GM19455 (cell line): Measurements from ENCODE around the gene RHBDF2.

Experiments
- ATAC-seq: cut with Tn5 transposase; IDR thresholded peaks from one replicate; pipeline ENCODE4 v1.9.1; 2021; ENCODE audit not compliant: unreplicated experiment

The RHBDF2 gene

DNA sequence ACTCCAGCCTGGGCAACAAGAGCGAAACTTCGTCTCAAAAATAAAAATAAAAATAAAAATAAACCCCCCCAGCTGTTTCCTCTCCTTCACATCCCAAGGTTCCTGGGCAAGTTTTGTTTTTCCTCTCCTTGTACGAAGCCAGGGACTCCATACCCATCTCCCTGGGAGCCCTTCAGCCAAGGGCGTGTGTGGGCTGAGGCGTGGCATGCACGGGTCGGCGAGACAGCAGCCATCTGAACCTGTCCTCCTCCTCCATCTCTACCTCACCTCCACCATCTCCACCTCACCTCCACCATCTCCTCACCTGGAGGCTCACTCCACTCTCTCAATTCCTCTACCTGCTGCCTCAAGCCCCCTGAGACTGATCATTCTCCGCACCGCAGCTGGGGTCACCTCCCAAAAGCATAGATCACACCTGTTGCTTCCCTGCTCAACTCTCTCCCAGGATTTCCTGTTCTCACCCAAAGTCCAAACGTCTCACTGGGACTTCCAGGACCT, 16.9 kb downstream of the RHBDF2 start:
- no peak for ATAC-seq

DNA sequence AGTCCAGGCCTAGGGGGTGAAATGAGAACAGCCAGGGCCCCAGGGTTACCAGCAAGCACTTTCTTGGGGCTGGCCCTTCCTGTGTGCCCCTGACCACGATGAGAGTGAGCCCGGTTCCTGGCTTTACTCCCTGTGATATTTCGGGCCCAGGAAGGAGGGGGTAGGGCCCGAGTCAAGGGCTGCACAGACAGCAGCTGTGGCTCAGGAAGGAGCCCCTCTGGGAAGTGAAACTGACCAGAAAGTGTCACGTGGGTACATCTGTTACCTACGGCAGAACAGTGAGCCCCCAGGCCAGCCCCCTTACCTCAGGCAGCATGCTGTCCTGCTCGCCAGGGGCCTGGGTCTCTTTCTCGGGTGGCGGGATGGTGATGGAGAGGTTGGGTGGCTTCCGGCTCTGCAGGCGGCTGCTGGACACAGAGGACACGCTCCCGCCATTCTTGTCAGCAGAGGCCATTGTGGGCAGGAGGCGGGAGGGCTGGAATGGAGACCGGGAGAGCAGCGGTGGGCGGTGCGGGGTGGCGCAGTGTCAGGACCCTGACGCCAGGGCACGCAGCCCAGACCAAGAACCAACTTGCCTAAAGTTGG, 20.1 kb downstream of the RHBDF2 start:
- peak; percentile 71 for ATAC-seq

DNA sequence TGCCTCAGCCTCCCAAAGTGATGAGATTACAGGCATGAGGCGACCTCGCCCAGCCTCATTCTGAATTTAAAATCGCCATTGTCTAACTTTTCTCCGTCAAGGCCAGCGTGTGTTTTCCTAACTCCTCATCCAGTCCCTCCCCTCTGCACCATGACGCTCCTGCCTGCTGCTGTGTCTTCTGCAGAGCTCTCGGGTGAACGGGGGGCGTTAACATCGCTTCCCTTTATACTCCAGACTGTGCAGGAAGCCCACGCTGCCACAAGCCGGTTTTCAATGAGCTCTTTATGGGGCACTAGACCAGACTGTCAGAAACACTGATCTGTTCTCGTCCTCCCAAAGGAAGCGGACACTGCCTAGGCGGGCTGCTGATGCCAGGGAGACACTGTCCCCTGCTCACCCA, 20.6 kb downstream of the RHBDF2 start:
- ATAC-seq, result peak; percentile 11

DNA sequence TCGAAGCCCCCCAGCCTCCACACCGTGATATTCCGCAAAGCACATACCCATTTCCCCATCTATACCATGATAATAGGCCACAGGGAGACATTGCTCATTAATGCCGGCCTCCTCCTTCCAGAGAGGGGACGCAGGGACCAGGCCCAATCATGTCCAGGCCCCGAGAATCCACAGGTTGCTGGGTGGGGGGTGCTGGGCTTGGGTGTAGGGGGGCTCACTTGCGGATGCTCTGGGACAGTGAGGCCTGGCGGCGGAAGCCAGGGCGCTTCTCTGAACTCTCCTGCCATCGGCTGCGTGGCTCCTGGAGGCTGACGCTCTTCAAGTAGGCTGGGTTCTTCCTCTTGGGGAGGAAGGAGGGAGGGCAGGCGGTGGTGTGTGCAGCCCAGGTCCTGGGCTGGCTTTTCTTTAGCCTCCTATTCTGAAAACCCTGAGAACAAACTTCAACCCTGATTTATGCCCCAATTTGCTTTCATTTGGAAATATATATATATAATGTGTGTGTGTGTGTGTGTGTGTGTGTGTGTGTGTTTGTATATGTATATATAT, 21.6 kb downstream of the RHBDF2 start:
- no peak for ATAC-seq

DNA sequence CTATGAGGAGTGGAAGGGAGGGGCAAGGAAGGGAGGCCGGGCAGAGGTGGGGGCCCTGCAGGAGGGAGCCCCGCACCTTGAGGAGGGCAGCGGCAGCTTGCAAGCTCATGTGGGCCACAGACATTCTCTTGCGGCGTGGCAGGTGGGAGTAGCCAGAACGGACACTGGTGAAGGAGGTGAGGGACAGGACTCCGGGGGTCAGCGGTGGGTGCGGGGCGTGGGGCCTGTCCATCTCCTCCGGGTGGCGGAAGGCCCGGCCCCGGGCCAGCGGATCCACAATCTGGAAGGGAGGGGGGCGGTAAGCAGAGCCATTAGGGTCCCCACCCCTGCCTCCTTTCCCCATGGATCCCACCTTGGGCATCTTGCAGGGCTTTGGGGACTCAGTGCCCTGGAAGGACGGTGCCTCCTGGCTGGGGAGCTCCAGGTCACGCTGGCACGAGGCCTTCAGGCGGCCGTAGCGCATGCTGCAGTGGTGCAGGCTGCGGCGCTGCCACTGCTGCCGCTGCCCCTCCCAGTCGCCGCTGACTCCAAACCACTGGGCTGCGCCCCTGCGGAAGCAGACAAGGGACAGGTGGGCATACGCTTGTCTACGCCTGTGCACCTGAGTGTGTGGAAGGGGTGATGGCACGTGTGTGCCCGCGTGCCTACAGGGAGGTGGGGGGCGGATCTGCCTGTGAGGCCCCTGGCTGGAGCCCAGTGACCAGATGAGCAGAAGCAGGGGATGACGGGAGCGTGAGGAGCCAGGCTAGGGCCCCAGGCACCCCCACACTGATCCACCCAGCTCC, 22.3 kb downstream of the RHBDF2 start:
- ATAC-seq, result no peak

DNA sequence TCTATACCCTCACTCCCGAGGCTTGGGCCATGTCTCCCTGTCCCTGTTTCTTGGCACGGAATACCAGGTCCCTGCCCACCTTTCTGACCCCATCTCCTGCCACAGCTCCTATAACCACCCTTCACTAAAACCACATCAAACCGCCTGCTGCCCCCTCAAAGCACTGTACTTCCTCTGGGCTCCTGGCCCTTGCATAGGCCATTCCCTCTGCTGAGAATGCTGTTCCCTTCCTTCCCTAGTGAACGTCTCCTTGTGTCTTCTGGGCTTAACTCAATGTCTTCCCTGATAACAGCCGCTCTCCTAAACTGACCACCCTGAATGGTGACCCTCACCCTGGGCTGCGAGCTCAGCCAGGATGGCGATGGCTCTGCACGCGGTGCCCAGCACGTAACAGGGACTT, 23.1 kb downstream of the RHBDF2 start:
- no peak for ATAC-seq

DNA sequence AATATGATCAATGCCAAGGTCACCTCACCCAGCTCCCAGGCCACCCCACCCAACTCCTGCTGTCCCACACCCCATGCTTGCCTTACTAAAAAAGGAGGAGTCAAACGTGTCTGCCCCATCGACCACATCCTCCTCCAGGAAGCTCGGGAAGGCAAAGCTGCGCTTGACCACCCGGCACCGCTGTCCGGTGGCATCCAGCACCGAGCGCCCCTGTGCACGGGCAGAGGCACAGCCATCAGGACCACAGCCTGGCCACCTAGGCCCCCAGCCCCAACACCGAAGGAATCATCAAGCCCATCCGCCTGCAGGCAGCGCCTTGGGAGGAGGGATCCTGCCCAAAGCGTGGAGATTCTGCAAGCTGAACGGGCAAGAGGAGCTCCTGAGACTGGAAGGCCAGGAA, 23.6 kb downstream of the RHBDF2 start:
- ATAC-seq, result no peak

DNA sequence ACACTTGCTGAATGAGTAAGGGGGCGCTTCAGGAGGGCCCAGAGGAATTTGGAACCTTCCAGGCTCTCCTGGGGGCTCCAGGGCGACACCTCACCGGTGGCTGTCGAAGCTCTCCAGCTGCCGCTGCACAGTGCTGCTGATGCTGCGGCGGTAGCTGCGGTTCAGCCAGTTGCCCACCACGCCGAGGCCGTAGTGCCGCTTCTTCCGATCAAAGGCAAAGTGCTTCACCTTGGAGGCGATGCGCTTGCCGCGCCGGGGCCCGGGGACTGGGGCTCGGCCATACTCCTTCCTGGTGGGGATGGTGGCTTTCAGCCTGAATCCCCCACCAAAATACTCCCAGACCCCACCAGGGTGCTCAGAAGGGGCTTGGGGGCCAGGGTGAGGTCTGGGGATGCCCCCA, 24.5 kb downstream of the RHBDF2 start:
- ATAC-seq, result no peak

DNA sequence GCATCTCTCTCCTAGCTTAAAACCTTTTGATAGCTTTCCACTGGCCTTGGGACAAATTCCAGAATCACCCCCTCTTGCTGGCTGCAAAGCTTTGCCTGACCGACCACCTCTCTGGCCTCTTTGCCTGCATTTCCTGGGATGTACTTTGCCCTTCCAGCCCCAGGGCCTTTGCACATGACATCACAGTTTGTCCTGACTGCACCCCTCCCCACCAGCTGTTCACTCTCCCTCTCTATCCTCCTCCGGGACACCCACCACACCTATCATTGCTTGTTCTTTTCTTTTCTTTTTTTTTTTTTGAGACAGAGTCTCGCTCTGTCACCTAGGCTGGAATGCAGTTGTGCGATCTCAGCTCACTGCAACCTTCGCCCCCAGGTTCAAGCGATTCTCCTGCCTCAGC, 25.9 kb downstream of the RHBDF2 start:
- ATAC-seq, result no peak

DNA sequence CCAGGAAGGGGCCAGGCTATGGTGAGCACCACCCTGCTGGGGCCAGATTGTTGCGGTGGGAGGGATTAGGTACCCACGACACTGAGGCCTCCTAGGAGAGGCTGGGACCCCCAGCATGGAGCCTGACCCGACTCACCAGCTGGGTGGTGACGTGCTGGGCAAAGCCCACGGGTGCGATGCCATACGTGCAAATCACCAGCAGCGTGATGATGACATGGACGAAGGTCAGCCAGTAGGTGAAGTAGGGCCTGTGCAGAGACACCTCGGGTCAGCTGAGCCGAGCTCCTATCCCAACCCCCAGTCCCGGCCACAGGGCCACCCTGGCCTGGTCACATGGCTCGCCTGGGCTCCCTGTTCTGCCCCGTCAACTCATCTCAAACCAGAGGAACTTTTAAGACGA, 26.3 kb downstream of the RHBDF2 start:
- ATAC-seq, result no peak

DNA sequence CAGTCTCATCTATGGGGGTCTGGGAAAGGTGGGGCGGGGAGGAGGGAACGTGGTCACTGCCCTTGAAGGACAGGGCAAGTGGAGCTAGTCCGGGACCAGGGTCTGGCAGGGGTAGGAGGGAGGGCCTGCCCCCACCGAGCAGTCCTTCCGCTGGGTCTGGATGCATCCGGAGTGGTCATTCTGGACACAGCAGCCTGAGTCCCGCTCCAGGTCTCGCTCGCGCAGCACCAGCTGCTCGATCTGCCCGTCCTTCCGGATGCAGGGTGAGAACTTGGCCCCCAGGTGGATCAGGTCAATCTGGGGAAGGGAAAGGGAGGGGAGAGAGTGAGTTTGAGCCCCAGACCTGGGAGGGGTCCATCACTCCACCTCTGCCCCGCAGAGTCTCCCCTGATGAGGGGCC, 27.0 kb downstream of the RHBDF2 start:
- no peak for ATAC-seq

DNA sequence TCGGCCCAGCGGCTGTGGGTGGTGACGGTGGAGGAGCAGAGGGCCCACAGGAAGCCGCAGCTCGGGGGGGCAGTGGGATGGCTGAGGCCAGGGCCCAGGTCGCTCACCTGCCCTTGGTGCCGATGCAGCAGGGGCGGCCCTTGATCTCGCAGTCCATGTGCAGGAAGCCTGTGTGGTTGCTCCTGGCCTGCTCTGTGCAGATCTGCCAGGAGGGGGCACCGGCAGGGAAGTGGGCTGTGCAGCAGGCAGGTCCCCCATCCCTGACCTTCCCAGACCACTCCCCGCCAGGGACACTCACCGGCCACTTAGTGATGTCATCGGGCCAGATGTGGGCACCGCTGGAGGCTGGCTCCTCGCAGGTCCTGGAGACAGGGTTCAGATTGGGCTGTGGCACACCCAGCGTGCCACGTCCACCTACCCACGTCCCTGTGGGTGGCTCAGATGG, 27.7 kb downstream of the RHBDF2 start:
- ATAC-seq, result no peak

DNA sequence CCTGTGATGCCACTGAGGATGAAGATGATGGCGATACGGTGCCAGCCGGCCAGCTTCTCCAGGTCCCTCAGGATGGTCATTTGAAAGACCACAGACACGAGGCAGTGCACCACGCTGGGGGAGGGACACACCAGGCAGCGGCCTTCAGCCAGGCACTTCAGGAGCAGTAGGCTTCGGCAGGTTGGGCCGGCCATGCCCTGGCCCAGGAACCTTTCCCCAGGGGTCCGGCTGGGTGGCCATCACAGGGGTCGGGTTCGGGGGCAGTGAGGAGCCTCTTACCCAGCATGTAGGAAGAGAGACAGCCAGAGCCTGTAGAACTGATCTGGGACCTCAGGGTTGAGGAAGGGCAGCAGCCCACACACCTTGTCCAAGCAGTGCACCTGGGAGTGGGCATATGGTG, 28.5 kb downstream of the RHBDF2 start:
- no peak for ATAC-seq

DNA sequence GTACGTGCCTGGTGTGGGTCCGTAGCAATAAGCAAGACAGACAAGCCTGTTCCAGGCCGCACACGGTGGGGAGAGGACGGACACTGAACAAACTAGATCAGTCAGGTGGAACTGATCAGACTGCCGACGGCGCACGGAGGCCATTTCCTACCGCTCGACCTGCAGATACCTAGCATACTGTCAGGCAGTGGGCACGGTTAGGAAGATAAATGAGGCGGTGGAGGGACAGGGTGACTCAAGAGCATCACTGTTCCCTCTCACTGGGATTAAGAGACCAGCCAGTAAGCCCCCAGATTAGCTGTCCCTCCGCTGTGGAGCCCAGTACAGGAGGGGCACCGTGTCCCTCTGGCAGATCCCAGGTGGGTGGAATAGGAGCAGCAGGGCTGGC, 29.0 kb downstream of the RHBDF2 start:
- ATAC-seq, result no peak

DNA sequence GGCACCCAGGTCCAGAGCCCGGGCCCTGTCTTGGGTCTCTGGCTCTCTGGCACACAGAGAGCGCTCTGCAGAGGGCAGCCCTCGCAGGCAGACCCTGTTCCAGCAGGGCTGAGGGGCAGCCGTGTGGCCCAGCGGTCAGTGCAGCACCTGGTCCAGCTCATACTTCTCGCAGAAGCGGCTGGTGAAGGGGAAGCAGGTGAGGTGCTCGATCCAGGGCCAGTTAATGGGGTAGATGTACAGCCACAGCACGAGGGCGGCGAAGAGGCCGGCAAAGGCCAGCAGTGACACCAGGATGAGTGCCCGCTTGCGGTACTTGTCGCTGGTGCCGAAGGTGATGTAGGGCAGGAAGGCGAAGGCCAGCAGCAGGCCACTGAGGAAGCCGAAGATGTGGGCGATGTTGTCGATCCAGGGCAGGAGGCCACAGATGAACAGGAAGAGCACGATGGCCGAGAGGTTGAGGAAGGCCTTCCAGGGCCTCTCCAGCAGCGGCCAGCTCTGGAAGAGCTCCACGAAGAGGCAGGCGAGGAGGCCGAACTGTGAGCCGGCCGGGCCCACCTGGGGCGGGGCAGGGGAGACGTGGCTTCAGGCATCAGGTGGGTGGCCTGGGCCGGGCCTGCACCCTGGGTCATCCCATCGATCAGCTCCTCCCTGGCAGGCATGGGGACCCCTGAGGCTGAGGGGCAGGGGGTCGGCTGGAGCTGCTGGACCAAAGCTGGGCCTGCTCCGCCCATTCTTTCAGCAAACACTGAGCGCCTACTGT, 29.5 kb downstream of the RHBDF2 start:
- no peak for ATAC-seq

DNA sequence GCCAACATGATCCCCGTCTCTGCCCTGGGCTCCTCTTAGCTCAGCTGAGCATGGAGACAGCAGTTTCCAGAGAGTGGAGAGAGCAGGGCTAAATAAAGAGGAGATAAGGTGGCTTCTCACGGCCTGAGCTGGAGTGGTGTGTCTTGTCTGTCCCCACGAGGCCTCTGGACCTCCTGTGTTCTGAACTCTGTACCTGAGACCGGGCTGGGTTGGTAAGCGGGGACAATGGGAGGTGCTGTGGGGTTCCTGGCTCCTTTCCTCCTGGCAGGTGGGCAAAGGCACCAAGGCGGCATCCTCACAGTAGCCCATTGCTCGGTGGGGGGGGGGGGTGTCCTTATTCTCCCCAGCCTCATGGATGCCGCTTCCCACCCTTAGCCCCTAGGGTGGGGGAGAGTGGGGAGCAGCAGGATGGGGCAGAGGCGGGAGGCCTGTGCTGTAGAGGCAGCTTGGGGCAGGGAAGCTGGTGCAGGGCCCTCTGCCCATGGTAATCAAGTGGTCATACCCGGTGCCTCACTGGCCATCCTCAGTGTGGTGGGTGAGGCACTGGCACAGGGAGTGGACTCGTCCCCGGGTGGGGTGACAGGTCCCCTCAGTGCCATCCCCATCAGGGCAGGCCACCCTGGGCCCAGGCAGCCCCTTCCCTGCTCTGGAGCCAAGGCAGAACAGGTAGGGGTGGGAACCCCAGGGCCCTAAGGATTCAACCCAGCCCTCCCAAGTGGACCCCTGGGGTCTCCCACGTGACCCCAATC, 31.1 kb downstream of the RHBDF2 start:
- no peak for ATAC-seq

DNA sequence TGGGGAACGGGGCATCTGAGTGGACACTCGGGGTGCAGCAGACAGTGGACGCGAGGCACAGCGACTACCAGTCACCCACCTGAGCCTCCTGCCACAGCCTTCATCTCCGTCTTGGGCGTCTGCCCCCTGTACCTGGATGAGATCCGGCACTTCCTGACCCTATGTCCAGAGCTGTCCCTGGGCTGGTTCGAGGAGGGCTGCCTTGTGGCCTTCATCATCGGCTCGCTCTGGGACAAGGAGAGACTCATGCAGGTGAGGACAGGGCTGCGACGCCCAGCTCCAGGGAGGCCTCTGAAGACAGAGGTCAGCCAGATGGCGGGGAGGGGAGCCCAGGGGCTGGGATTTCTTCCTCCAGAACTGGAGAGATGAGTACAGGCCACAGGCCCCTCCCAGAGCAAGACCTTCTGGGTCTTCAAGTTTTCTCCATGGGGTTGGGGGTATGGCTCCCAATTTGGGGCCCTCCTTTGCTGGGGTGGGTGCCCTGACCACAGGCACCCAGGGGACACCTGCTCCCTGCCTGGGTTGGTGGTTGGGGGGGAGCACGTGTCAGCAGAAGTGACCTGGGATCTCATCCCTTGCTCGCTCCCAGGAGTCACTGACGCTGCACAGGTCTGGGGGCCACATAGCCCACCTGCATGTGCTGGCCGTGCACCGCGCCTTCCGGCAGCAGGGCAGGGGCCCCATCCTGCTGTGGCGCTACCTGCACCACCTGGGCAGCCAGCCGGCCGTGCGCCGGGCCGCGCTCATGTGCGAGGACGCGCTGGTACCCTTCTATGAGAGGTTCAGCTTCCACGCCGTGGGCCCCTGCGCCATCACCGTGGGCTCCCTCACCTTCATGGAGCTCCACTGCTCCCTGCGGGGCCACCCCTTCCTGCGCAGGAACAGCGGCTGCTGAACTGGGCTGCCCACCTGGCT, 31.9 kb downstream of the RHBDF2 start:
- no peak for ATAC-seq

DNA sequence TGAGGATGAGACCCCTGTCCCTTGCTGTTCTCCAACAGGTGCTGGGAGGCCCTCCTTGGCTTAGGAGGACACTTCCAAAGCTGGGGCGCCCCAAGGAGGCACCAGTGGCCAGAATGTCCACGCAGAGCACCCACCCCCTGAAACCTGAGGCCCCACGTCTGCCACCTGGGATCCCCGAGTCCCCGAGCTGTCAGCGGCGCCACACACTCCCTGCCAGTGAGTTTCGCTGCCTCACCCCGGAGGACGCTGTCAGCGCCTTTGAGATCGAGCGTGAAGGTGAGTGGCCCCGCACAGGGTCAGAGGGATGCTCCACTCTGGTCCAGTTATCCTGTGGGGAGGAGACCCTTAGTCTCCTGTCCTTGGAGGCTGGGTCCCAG, 32.6 kb downstream of the RHBDF2 start:
- no peak for ATAC-seq

DNA sequence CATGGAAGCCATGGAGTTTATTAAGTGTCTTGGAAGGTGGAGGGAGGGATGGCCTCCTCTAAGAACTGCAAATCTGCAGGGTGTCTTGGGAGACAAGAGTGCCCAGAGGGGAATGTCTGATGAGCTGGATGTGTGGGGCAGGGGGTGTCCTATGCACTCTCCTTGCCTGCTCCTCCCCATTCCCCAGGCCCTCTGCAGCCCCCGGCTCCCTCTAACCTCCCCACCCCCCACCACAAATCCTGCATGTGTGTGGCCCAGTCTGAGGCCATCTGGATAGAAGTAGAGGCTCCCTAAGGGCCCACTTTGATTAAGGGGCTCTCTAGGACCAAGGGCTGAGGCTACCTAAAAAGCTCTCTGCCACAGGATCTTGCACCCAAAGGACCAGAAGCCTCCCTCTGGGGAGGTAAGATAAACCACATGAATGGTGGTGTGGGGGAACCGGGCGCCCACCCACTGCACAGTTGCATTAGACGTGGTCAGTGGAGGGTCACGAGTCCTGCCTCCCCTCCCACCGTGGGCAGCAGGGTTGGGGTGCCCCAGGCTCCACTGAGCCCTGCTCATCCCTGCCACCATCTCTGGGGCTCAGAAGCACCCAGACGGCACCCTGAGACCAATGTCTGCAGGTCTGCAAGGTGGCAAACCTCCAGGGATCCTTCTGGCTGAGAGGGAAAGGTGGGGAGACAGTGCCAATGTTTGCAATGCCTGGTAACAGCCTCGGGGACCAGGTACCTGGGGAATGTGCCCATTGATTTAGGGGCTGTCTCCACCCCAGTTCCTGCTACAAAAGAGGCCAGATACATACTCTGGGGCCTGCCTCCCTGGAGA, 33.2 kb downstream of the RHBDF2 start:
- ATAC-seq, result no peak
